Mesenteric fat pad (tissue), 1 donor: Measurements from ENCODE around the gene FRS3. TPM values are rescaled to one million over a fixed set of nuclear protein-coding genes. Genes with fewer than 3 reads are reported as not detected.
"Not testable (repeated sequence)": the region's sequence is repeated elsewhere in the genome, so short reads cannot be mapped to it uniquely, and the experiment has no call there.

Experiments used
- DNase-seq: peaks from one replicate; pipeline ENCODE4 v3.0.0-alpha.2; 2020; ENCODE audit warnings: low spot score
- total RNA-seq: library from RNA; stranded (reverse); fragmentation: NEBNext Ultra II Directional; extraction: Animal tissue kit (Norgen Biotek cat#: 25700); gene quantifications from one replicate; pipeline ENCODE4 v1.2.1, GENCODE V29; 2021
- donor health status: DM: yes; HTN: yes; CAD: no.

The FRS3 gene
- total RNA-seq, 1 donor from 2014 or later: 3.4 TPM

DNA sequence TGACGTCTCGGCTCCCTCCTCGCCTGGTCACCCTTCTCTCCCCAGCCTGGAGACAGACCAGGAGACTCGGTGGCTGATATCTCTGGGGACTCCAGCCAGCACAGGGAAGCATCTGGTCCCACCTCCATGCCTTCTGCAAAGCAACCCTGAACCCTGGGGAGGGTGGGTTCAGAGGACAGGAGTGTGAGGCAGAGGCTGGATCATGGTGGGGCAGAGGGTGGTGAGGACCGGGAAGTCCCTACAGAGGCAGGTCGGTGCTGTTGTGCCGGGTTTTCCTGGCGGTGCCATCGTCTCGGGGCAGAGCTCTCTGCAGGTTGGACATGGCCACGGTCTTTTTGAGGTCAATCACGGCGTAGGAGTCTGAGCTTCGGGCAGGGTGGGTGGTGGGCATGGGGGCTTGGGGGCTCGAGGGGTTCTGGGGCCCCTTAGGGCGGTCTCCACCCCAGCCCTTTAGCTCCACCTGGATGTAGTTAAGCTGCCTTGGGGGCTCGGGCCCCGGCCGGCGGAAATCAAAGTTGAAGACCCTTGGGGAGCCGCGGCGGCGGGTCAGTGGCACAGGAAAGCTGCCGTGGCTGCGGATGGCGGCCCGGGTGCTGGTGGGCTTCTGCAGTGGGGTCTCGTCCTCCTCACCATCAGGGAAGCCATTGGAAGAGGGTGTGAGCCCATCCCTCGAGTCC lies 9.2 kb downstream of the FRS3 start:
- no peak for DNase-seq

DNA sequence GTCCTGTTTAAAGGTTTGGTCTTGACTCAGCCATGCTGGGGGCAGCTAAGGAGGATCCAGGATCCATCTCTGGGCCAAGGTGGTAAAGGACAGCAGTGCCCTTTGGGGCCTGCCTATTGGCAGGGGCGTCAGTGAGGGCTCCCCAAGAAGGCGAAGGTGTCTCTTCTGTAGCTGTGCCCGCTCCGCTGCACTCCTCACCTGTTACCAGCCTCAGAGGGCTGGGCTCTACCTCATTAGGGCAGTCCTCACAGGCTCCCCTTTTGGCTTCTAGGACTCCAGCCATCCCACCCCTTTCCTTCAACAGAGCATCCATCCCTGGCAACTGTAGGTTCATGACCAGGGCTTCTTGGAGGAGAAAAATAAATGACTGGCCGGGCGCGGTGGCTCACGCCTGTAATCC lies 10.3 kb downstream of the FRS3 start:
- DNase-seq: no peak

DNA sequence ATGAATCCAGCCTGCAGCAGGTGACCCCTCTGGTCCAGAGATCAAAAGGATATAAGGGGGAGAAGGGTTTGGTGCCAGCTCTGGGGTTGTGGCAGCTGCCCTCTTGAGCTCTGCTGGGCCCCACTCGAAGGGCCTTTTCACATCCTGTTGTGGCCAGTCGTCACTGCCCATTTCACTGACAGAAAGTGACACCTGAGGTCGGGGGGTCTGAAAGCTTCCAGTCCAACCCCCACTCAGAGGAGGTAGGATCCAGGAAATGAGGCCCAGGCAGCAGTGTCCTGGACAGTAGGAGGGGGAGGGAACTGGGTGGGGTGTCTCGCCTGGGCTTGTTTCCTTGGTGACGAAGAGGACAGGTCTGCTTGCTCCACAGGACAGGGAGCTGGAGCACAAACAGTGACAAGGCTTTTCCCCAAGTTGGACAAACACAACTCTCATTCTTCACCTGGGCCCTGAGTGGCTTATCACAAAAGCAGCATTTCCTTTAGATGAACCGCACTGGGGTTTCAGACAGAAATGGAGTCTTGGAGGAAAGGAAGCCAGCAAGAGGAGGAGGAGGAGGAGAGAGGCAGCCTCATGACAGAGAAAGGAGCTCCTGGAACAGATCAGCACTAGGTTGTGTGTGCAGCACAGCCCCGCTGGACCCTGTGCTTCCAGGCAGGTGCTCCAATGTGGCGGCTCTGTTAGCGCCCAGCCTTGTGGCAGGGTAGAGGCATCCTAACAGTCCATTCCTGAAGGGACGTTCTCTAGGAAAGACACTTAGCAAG lies 11.0 kb downstream of the FRS3 start:
- DNase-seq: no peak

DNA sequence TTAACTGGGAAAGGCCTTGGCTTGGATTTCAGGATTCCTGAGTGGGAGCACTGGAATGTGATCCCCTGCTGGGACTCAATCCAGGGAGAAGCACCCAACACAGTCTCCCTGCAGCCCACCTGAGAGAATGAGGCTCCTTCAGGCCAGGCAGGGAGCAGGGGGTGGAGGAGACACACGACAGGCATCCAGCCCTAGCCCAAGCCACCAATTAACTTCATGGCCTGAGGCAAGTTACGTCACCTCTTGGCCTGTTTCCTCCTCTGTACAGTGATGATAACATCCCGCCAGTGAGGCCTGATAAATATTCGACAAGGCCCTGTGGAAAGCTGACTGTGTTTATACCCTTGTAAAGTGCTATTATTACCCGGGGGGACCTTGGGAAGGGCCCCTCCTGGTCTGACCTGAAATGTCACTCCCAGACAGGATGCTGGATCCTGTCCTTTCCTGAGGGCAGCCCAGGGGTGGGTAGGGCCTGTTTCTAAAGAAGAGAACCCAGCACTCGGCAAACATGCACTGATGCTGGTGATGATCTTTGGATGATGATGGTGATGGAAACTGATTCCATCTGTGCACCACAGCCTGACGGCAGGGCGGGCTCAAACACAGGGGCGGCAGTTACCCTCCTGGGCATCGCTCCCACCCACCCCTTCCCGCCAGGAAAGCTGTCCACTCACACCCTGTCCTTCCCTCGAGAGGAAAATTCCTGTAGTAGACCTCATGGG lies 12.4 kb downstream of the FRS3 start:
- DNase-seq: no peak

DNA sequence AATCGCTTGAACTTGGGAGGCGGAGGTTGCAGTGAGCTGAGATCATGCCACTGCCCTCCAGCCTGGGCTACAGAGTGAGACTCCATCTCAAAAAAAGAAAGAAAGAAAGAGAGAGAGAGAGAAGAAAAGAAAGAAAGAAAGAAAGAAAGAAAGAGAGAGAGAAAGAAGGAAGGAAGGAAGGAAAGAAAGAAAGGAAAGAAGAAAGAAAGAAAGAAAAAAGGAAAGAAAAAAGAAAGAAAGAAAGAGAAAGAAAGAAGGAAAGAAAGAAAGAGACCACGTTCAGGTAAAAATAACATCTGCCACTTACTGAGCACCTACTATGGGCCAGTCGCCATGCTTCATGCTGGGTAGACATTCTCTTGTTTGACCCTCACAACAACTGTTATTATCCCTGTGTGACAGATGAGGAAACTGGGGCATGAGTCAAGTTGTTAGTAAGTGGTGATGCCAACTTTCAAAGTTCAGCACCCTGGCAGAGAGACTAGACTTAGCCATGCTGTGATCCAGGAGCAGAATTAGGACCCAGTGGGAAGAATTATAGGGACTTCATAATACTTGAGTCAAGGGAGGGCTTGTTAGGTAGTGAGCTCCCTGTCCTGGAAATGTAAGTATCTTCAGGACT lies 13.5 kb downstream of the FRS3 start:
- DNase-seq: not testable (repeated sequence)

DNA sequence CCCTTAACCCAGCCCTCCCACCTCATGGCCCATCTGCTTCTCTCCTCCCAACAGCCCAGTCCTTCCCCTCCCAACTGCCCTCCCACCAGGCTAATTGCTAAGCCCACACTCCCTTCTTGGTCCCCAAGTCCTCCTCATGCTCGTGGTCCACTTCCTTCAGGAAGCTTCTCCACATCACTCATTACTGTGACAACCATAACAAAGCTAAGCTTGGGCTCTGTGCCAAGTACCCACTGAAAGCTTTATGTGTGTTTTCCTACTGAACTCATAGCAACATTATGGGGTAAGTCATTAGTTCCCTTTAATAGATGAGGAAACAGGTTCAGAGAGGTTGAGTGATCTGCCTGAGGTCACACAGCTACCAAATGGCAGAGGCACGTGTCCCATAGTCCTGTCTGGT lies 16.2 kb downstream of the FRS3 start:
- no peak for DNase-seq

DNA sequence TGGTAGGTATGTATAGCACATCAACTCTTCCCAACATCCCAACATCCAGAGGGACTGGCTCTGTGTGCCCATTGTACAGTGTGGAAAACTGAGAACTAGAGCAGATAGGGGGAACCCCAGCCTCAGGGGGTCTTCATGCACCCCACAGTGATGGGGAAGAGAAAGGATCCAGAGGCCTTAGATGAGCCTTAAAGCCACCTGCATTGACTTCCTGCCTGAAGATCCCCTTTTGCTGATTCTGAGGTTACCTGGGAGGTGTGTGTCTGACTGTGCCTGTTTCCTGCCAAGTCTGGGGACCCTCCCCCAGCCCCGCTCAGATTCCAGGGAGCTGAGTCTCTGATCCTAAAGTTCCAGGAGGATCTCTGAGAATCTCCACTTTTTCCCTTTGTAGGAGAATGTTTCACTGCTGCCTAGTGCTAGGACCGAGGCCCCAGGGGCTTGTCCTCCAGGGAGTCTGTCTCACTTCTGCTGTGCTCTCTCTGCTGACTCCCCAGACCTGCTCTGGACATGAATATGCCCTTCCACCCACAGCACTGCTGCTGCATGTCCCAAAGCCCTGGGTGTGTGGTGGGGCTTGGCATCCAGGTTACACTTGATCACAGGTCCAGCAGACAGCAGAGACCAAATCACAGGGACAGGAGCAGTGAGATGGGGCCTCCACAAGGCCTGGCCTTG lies 19.7 kb downstream of the FRS3 start:
- no peak for DNase-seq

DNA sequence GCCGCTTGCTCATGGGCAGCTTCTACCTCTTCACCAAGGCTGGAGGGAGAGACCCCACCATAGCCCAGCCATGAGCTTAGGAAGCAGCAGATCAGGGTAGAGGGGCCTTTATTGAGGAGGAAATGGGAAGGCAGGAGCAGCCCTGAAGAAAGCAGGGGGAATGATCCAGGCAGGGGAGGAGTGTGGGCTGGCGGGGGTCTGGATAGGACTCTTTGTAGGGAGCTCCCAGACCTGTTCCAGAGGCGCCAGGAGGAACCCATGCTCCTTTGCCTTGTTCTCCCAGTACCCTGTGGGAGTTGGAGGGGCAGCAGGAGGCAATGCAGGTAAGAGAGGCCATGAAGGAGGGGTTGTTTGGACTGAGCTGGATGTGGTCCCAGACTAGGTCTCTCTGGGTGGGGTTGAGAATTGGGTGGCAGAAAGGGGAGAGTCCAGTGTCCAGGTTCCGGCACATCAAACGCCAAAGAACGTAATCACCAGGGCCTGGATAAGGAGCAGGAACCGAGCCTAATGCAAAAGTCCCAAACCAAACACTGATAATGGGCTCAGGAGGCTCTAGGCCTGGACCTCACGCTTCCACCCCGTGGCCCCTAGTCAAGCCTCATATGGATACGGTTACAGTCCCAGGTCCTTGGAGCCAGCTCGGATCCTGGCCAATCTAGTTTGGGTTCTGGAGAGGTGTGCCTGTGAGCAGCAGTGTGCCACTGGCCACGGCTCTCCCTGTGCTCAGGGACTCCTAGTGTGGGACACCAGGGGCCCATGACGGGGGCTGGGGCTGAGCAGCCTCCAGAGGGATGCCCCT lies 20.4 kb downstream of the FRS3 start:
- DNase-seq: no peak

DNA sequence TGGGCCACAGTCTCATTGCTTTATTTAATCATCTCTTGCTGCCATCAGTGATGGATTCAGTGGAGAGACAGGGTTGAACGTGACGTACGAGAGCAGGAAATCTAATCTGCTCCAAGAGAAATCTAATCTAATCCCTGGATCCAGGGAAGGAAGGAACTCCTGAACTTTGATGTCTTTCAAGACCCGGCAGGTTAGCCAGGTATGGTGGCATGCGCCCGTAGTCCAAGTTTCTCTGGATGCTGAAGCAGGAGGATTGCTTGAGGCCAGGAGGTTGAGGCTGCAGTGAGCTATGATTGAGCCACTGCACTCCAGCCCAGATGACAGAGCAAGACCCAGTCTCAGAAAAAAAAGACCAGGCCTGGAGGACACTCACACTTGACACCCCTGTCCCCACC lies 21.1 kb downstream of the FRS3 start:
- no peak for DNase-seq

DNA sequence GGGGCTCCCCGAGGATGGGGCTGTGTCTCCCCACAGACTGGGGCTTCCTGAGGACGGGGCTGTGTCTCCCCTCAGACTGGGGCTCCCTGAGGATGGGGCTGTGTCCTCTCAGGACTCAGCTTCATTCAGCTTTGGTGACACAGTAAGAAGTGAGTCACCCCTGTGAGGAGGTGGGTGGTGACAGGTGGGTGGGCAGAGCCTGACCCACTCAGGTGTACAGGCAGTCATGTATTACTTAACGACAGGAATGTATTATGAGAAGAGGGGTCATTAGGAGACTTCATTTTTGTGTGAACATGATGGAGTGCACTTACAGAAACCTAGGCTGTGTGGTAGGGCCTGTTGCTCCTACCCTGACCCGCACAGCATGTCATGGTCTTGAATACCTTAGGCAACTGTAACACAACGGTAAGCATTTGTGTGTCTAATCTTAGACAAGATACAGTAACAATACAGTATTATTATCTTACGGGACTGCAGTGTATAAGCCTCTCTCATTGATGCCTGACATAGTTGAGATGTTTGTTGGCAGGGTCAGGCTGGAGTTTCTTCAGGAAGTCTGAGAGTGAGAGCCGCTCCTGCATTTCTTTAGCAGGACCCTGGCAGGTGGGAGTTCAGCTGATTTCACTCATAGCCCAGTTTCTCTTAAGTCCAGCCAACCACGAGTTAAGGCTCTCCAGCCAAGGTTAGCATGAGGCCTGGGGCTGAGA lies 21.6 kb downstream of the FRS3 start:
- DNase-seq: no peak

DNA sequence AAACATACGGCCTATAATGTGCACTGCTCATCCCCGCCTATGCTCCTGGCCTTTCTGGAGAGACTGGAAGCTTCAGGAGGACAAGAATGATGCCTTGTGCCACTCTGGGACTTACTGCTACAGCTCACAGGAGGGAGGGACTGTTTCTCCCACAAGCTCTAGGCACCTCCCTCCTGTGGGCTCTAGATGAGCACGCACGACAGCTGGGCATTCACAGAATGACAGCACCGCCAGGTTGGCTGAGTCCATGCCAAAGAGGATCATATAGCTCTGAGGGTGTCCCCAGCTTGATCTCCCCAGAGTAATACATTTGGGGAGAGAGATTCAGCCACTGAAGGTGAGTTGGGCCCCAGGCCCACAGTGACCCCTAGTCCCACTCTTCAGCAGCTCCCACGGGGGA lies 22.4 kb downstream of the FRS3 start:
- no peak for DNase-seq

DNA sequence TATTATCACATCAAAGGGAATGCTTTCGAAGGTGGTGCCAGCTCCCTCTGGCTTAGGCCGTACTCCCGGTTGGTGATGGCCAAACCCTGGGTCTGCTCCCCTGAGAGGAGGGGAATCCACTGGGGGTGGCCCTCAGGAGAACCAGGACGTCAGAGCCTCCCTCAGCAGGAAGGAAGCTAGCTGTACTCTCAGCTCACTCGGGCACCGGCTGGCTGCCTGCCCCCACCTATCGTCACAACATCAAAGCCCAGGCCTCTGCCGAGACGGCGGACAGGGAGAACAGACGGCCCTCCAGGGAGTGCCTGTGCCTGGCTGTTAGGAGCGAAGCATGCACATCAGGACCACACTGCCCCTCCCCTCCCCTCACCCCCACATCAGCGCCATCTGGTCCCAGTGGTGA lies 23.3 kb downstream of the FRS3 start:
- no peak for DNase-seq

DNA sequence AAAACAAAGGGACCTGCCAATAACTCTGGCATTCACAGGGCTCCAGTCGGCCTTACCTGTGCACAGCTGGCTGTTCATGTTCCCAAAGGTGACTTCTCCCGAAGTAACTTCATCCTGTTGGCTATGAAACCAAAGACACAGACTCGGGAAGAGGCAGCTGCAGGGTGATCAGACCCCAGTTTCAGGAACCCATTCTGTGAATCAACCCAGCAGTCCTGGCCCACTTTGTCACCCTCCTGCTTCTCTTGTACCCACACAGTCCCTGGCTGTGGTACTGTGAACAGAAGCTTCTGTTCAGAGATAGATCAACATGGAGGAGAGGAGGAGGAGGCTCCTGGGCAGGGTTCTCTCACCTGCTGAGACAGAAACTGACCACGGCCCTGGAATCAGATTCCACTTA lies 23.8 kb downstream of the FRS3 start:
- DNase-seq: no peak

DNA sequence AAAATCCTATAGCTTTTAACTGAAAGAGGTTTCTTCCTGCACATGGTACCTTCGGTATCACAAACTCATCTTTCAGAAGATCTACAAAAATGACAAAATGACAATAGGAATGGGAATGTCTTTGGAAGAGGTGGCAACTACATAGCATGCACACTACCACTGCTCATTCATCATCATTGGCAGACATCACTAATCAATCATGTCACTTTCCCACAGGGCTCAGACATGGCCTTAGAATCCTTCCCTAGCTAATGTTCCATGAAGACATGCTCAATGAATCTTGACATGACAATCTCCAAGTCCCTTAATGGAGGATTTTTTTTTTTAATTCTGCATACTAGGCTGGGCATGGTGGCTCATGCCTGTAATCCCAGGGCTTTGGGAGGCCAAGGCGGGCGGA lies 29.3 kb downstream of the FRS3 start:
- no peak for DNase-seq

DNA sequence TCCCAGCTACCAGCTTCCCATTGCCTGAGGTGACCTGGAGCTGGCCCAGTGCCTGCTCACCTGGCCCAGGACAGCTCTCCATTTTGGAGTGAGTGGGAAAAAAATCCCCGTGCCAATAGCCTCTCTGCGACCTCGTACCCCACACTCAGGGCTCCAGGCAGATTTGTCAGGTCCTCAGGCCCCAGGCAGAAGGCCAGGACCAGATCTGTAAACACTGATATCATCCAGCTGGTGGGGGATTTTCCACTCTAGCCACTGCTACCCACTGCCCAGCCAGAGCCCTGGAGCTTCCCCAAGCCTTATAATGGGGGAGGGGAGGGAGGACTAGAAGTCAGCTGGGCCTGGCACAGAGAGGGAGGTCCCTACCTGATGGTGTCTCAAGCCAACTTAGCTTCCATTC lies 31.2 kb downstream of the FRS3 start:
- DNase-seq: no peak

DNA sequence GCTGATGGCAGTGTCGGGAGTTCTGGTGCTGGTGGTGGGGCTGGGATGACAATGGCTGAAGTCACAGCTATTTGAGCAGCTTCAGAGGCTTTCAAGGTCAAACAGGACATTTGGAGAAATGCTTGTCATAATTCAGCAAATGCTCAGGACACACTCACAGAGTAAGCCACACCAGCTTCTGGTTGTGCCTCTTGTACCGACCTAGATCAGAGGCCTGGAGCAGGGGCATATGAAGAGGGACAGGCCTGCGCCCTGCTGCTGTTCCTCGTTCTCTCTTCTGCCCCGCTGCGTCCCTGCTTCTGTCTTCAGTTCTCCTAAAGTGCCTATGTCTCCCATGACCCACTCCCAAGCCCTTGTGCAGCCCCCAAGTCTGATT lies 31.6 kb downstream of the FRS3 start:
- no peak for DNase-seq

DNA sequence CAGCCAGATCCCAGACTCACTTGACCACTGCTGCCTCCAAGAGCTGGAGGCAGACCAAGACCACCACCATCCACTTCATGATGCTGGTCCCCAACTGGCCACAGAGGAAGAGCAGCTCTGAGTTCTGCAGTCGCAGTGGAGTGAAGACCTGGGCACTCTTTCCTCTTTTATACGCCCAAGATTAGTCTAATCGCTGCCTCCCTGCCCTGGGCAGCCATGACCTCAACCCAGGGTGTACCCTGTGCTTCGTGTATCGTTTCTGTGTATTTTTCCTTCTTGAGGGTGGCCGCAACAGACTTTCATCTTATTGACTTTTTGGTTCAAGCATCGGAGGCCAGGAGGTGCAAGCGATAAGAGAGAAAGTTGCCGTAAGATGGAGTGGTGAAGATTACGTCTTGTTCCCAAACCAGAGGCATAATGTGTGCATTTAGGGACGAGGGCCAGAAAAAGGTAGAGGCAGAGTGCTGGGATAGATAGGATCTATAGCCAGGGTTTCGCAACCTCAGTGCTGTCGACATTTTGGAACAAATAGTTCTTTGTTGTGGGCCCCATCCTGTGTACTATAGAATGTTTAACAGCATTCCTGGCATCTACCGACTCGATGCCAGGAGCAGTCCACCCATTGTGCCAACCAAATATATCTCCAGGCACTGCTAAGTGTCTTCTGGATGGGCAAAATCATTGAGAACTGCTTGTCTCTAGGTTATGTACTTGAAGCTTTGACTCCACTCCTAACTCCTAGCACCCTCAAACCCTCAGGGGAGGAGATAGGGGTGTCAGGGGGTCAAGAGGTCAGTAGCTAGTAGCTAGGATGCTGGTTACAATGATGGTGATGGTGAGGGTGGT lies 32.2 kb downstream of the FRS3 start, which contains the start of gene PGC:
Gene PGC (minus strand): TSS at position 142 of the 846 bp plus-strand sequence. CDS start 63 bp downstream, at position 79.
- no peak for DNase-seq

DNA sequence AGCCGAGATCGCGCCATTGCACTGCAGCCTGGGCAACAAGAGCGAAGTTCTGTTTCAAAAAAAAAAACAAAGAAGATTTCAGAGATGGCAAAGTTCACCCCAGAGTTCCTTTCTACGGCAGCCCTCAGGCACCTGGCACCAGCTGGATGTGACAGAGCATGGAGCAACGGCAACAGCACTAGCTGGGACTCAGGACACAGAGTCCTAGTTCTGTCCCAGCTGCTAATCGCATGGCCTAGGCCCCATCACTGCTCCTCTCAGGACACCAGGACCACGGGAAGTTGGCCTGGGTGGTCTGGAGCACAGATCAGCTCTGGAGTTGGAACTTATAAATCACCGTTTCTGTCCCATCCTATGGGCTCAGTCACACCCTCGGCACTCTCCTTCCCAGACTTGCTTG lies 33.6 kb downstream of the FRS3 start:
- DNase-seq: no peak

DNA sequence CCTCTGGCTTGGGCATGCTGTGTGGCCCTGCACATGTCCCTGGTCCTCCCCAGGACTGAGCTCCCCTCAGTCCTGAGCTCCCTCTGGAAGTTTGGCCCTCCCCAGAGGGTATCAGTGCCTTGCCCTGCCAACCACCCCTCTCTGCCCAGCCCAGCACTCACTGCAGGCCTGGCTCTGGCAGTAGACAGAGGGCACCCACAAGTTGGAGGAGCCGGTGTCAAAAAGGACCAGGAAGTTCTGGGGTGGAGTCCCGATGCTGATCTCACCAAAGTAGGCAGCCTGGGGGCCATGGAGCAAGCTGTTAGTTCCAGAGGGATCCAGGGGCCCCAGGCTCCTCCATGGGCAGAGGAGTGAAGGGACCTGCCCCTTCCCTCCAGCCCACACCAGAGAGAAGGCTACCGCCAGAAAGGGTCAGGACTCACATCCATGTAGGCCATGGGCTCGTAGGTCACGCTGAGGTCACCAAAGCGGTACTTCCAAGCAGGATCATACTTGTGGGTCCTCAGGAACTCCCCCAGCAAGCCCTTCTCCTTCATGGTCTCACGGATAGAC lies 35.4 kb downstream of the FRS3 start:
- no peak for DNase-seq
